ENCODE measurements around the gene TINAGL1. TPM values are rescaled to one million over a fixed set of nuclear protein-coding genes. Genes with fewer than 3 reads are reported as not detected.

The TINAGL1 gene
- total RNA-seq: 100 to 1,000 TPM in 3 of 4 donors, 10 to 100 TPM in 1; 63.7 to 373 (median 125) TPM

- no peak for TF ChIP-seq CTCF (IDR thresholded peaks at IDR 0.05; ENCODE audit: low read depth)
Observed at GRCh38 chr1:31576201-31576669, at the start of gene TINAGL1. TSS of gene TINAGL1 (plus strand) at chr1:31576515. CDS start at chr1:31577149, 634 bp downstream.

GRCh38 chr1:31529999-31530684 lies 46.2 kb upstream of the TINAGL1 start:
- no peak for TF ChIP-seq CTCF (IDR thresholded peaks at IDR 0.05; ENCODE audit: low read depth)

- no peak for TF ChIP-seq CTCF (IDR thresholded peaks at IDR 0.05; ENCODE audit: low read depth)
Observed at GRCh38 chr1:31531177-31531999, 44.9 kb upstream of the TINAGL1 start.

GRCh38 chr1:31532173-31532572 lies 44.1 kb upstream of the TINAGL1 start:
- no peak for TF ChIP-seq CTCF (IDR thresholded peaks at IDR 0.05; ENCODE audit: low read depth)

GRCh38 chr1:31535561-31535960 lies 40.8 kb upstream of the TINAGL1 start:
- TF ChIP-seq CTCF (IDR thresholded peaks at IDR 0.05; ENCODE audit: low read depth): no peak

- no peak for TF ChIP-seq CTCF (IDR thresholded peaks at IDR 0.05; ENCODE audit: low read depth)
Observed at GRCh38 chr1:31539329-31539728, 37.0 kb upstream of the TINAGL1 start.

GRCh38 chr1:31541194-31541593 lies 35.1 kb upstream of the TINAGL1 start:
- no peak for TF ChIP-seq CTCF (IDR thresholded peaks at IDR 0.05; ENCODE audit: low read depth)
